Fibroblast of villous mesenchyme (primary cell): ENCODE results near the gene CSF2. TPM values are rescaled to one million over a fixed set of nuclear protein-coding genes. Genes with fewer than 3 reads are reported as not detected.

Experiments used
- DNase-seq: peaks from one replicate; pipeline ENCODE4 v3.0.0-alpha.2; 2010; ENCODE audit warnings: low read depth
- H3K4me3 ChIP-seq: 2 replicates; pipeline ENCODE4 v1.5.1; 2011; ENCODE audit warnings: low read depth, mild to moderate bottlenecking, low read length
- total RNA-seq: library from RNA; depleted of rRNA; stranded (reverse); fragments of >200 nt; gene quantifications from 2 replicates; pipeline ENCODE4 v1.2.3, GENCODE V29; 2012
- TF ChIP-seq, protein P1 (sequence below): IDR thresholded peaks from 2 replicates; pipeline ENCODE4 v1.5.1; 2012; ENCODE audit warnings: low read depth, mild to moderate bottlenecking, low read length; ENCODE audit not compliant: insufficient read depth

Gene CSF2
- total RNA-seq, 1 donor = 0.43 TPM

DNA sequence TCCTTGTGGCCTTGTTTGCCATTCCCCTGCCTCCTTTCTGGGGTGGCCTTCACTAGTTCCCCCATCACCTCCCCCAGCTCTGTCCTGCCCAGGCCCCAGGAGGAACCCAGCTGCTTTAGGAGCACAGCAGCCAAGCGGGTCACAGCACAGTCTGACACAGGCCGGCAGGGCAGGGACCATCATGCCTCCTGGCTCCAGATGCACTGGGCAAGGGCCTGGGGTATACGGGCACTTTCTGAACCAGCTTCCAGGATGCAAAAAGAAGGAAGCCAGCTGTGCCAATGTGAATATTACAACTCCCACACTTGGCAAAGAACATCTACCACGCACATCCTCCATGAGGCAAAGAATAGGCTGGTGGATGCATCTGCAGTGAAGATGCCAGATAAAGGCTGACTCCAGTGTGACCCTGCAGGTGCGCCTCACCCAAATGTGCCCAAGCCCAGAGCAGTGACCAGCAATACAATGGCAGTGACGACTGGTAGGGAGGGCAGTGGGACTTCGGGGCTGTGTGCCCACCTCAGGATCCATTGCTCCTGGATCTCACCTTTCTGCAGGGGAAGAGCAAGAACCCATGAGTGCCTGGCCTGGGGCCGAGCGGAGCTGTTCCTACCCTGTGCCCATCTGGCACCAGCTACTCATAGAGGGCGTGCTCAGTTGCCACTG lies 19.4 kb upstream of the CSF2 start:
- H3K4me3 ChIP-seq = no peak overlapping the region
- DNase-seq = no peak
- TF ChIP-seq, protein P1, sequence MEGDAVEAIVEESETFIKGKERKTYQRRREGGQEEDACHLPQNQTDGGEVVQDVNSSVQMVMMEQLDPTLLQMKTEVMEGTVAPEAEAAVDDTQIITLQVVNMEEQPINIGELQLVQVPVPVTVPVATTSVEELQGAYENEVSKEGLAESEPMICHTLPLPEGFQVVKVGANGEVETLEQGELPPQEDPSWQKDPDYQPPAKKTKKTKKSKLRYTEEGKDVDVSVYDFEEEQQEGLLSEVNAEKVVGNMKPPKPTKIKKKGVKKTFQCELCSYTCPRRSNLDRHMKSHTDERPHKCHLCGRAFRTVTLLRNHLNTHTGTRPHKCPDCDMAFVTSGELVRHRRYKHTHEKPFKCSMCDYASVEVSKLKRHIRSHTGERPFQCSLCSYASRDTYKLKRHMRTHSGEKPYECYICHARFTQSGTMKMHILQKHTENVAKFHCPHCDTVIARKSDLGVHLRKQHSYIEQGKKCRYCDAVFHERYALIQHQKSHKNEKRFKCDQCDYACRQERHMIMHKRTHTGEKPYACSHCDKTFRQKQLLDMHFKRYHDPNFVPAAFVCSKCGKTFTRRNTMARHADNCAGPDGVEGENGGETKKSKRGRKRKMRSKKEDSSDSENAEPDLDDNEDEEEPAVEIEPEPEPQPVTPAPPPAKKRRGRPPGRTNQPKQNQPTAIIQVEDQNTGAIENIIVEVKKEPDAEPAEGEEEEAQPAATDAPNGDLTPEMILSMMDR = no peak

DNA sequence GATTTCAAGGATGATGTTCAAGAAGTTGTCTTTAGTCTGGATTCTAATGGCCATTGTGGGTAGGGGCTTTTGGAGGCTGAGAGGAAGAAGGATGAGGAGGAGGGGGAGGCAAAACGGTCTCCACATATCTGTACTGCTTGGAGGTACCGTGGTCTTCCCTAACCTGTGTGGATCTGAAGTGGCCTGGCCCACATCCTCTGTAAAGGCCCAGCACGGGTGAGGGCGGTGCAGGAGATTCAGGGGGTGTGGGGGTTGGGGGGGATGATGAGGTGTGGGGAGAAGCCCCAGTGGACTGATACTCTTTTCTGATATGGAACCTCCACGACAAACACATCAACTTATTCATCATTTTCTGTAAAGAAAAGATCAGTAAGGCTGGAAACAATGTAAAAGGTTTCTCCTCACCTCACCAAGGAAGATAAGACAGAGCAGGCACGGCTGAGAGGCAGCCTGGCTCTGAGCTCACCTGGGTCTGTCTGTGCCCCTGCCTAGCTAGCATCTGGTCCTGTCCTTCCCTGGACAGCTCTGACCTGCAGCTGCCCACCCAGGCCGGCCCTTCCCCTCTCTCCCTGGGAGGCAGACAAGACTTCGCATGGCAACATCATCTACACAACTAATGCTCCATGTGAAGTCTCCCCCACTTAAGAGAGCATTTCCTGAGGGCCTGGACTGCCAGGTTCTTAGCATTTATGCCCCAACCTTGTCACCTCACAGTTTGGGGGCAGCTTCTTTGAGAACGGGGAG lies 18.7 kb upstream of the CSF2 start:
- no peak overlapping the region for H3K4me3 ChIP-seq
- TF ChIP-seq, protein P1 = no peak
- no peak for DNase-seq

DNA sequence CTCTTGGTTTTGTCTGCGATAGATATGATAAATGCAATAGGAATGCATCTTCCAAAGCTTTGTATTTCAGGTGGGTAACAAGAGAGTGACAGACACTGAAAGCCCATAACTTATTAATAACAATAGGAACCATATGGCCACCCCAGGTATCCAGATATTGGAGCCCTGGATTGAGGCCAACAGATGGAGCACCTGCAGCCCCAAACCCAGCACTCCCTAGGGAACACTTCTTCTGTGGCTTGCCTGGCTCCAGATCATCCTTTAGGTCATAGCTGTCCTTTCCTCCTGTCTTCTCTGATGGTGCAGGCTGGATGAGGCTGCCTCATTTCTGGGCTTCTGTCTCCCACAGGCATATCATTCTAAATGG lies 18.2 kb upstream of the CSF2 start:
- TF ChIP-seq, protein P1 = no peak
- no peak for DNase-seq

DNA sequence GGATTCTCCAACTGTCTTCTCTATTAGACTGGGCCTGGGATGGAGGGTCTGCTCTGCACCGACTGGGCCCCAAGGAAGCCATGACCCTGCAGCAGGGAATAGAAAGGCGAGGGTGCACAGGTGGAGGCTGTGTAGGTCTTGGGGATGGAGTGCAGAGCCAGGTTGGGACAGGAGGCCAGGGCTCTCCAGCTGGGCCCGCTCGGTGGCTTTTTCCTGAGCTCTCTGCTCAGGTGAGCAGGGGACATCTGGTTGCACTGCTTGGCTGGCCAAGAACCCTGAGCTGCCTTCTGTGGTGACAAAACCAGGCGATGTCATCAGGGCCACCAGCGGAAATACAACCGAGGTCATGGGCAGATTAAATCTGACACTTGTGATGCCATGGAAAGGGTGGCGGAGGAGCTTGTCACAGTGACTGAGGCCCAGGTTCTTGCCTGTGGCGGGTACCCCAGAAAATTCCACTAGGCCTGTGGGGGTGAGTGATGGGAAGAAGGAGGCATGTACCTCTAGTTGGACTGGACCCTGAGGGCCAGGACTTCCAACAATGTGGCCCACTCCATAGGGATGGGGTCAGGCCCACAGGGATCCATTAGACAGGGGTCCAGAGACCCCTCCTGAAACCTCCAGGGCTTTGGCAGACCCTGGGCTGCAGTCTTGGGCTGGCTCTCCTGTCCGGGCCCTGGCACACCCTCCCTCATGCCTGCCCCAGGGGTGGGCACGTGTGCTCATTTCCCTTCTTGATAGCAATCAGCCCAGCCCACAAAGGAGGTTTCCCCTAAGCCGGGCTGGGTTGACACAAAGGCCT lies 17.6 kb upstream of the CSF2 start:
- TF ChIP-seq, protein P1 = no peak
- no peak overlapping the region for H3K4me3 ChIP-seq
- no peak for DNase-seq

More for the DNA sequence above, 18.2 kb upstream of the CSF2 start:
- no peak overlapping the region for H3K4me3 ChIP-seq

- DNase-seq = no peak
Observed at GRCh38 chr5:132056610-132057497, 16.7 kb upstream of the CSF2 start.

More at GRCh38 chr5:132056610-132057497, 16.7 kb upstream of the CSF2 start:
- H3K4me3 ChIP-seq = no peak overlapping the region
- TF ChIP-seq, protein P1 = no peak
